ENCODE data around the gene CD86. TPM values are rescaled to one million over a fixed set of nuclear protein-coding genes. Genes with fewer than 3 reads are reported as not detected.

CD86 gene
- total RNA-seq, 1 experiment from 2014 or later = not detected

GRCh38 chr3:122103821-122104514 is 48.8 kb downstream of the CD86 start:
- Histone ChIP-seq H3K9me2 (ENCODE audit: insufficient read depth) (no peaks in the 10 kb centered on the region), H3K36me3 (ENCODE audit: control insufficient read depth in 1 of 2, insufficient read depth in 2 of 2, low read length in 2 of 2) (no peaks in the 10 kb centered on the region), H3K27ac (ENCODE audit: low read depth, low read length) (no peak overlapping the region), H3K79me2 (ENCODE audit: insufficient read depth, low read length) (no peaks in the 10 kb centered on the region), H4K20me1 (ENCODE audit: insufficient read depth) (no peaks in the 10 kb centered on the region), H2AFZ (ENCODE audit: low read depth, low read length, poor library complexity, severe bottlenecking) (no peak overlapping the region), H3K9ac (ENCODE audit: low read length) (no peak overlapping the region), H3K4me3 (replicated peaks in 1 of 2; ENCODE audit: low read depth in 1 of 2, low read length in 2 of 2) (no peak overlapping the region), H3K27me3 (ENCODE audit: insufficient read depth, low read length) (no peaks in the 10 kb centered on the region), H3K9me3 (ENCODE audit: control insufficient read depth in 1 of 2, insufficient read depth in 1 of 2, low read depth in 1 of 2, low read length in 2 of 2) (no peaks in the 10 kb centered on the region), H3K4me2 (ENCODE audit: low read length) (no peak overlapping the region), H3K4me1 (ENCODE audit: control insufficient read depth in 1 of 2, insufficient read depth in 2 of 2, low read length in 2 of 2) (no peaks in the 10 kb centered on the region)
- ATAC-seq (no peak), DNase-seq (ENCODE audit: low read depth, low spot score) (no peak)
- intact Hi-C loops (cut with micrococcal nuclease) = loop anchor here (5.0 kb wide), 1 partner anchor 573 kb away; no protein-coding TSS in a partner anchor
- ChIA-PET POLR2A (no interaction called here), RAD21 (ENCODE audit: low non-redundant PET in 1 of 2, low total read pairs in 2 of 2, uncharacterized antibody in 2 of 2, unreplicated experiment in 2 of 2) (no interaction called here), CTCF (interaction anchor here (1.2 kb wide), 1 partner anchor 253 kb away, joined by 3 read pairs; no protein-coding TSS in a partner anchor)
- TF ChIP-seq POLR2AphosphoS5 (IDR thresholded peaks at IDR 0.05; ENCODE audit: low read depth, low read length) (no peak), CEBPB (IDR thresholded peaks at IDR 0.05; ENCODE audit: low read depth) (no peak), SRF (IDR thresholded peaks at IDR 0.05; ENCODE audit: low read depth) (no peak), EZH2phosphoT487 (IDR thresholded peaks at IDR 0.05; ENCODE audit: borderline replicate concordance) (no peak), EZH2 (IDR thresholded peaks at IDR 0.05) (no peak), ELF1 (IDR thresholded peaks at IDR 0.05; ENCODE audit: borderline replicate concordance, low read depth) (no peak), TCF7L2 (IDR thresholded peaks at IDR 0.05; ENCODE audit: borderline replicate concordance, extremely low read depth, insufficient read depth, insufficient read length) (no peak), ZBTB33 (IDR thresholded peaks at IDR 0.05; ENCODE audit: extremely low read depth, insufficient replicate concordance, low read length) (no peak), ZNF274 (IDR thresholded peaks at IDR 0.05; ENCODE audit: low read depth, low read length) (no peak), CBX3 (IDR thresholded peaks at IDR 0.05; ENCODE audit: low read depth) (no peak), SIN3A (IDR thresholded peaks at IDR 0.05; ENCODE audit: low read depth) (no peak), ZFX (IDR thresholded peaks at IDR 0.05) (no peak)
- TF ChIP-seq, protein P1, sequence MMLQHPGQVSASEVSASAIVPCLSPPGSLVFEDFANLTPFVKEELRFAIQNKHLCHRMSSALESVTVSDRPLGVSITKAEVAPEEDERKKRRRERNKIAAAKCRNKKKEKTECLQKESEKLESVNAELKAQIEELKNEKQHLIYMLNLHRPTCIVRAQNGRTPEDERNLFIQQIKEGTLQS (IDR thresholded peaks at IDR 0.05) = no peak
- BruUV-seq (replicated peaks) = no TSS peak

Measured in HCT116 (cell line).